ENCODE results near the gene GGPS1.
"Not testable (repeated sequence)": the region's sequence is repeated elsewhere in the genome, so short reads cannot be mapped to it uniquely, and the experiment has no call there.

Gene GGPS1

DNA sequence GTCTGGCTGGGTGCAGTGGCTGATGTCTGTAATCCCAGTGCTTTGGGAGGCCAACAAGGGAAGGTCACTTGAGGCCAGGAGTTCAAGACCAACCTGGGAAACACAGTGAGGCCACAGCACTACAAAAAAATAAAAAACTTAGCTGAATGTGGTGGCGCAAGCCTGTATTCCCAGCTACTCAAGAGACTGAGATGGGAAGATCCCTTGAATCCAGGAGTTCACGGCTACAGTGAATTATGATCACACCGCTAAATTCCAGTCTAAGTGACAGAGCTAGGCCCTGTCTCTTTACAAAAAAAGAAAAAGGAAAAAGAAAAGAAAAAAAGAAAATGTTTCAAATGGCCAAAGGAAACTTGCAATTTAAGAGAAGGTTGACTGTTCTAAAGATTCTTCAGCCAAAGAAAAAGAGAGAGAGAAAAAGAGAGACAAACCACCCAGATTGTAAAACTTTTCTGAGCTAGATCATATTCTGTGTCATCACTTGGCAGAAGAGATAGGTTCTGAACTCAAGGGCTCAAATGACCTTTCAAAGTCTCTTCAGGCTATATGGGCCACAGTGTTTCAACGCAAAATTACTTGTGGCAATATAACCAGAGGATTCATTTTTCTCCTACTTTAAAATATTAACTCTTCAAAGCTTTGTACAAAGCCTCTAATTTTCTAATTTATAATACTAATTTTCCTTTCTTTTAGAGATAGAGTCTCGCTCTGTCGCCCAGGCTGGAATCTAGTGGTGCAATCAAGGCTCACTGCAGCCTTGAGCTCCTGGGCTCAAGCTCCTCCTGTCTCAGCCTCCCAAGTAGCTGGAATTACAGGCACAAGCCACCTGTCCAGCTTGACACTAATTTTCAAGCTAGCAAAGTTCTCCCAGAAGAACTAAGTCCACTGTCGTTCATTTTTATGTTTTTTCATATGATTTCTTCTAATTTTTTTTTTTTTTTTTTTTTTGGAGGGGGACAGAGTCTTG is 20.9 kb upstream of the GGPS1 start:
- DNase-seq: no peak

DNA sequence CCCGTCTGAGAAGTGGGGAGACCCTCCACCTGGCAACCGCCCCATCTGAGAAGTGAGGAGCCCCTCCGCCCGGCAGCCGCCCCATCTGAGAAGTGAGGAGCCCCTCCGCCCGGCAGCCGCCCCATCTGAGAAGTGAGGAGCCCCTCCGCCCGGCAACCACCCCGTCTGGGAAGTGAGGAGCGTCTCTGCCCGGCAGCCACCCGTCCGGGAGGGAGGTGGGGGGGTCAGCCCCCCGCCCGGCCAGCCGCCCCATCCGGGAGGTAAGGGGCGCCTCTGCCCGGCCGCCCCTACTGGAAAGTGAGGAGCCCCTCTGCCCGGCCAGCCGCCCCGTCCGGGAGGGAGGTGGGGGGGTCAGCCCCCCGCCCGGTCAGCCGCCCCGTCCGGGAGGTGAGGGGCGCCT is 19.2 kb upstream of the GGPS1 start:
- DNase-seq: not testable (repeated sequence)

DNA sequence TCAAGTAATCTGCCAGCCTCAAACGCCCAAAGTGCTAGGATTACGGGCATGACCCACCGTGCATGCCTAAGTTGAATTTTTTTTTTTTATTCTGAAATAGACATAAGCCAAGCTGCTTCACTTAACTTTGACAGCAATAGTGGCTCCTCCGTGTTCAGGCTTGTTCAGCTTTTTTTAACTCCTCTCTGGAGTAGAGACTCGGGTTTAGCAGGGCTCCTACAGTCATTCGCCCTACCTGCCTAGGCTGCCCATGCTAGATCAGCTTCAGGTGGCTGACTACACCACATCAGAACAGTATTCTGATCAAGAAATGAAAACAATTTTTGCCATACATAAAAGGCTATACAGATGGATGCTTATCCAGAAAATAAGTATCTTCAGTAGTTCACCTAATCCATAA is 15.1 kb upstream of the GGPS1 start:
- no peak for DNase-seq

DNA sequence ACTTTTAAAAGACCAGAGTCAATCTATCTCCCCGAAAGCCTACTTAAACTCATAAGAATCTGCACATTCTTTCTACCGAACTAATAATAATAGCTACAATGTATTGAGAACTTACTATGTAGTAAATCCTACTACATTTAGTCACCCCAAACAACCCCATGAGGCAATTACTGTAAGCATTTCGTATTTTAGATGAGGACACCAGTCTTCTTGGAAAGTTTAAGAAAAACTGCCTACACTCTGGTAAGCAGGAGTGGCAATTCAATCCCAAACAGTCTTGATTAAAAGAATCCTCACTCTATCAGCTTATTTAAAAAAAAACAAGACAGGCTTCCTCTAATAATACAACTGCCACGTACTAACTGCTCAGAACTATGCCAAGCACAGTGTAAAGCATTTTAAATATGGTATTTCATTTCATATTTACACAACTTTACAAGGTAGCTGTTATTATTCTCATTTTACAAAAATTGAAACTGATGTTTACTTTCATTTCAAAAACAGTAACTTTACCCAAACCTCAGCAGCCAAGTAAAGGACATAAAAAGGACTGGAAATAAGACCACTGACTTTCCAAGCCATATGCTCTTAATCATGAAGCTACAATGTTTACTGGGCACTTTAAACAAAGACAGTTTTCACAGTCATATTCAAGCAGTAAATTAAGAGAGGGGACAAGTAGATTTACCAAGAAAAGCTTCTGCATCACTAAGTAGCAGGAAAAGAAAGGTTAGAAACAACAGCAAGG is 14.3 kb upstream of the GGPS1 start:
- no peak for DNase-seq

DNA sequence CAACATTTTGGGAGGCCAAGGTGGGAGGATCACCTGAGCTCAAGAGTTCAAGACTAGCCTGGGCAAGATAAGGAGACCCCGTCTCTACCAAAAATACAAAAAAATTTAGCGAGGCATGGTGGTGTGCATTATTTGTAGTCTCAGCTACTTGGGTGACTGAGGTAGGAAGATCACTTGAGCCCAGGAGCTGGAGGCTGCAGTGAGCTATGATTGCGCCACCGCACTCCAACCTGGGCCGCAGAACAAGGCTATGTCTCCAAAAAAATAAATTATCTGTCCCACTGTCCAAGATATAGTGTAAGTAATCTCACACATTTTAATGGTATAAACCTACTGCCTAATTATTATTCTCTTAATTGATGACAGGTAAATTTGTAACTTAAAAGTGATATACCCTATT is 13.2 kb upstream of the GGPS1 start:
- no peak for DNase-seq

DNA sequence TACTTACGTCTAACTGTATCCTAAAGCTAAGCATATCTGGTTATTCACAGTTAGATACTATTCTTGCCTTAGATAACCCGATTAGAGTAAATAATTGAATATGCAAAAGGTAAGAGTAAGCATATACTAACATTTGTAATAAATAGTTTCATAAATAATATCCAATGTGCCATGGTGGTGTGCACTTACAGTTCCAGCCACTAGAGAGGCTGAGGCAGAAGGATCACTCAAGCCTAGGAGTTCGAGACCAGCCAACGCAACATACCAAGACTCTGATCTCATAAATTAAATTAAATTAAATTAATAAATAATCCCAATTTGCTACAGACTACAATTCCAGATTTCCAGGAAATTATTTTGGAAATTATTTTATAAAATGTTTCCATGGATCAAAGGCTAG is 12.6 kb upstream of the GGPS1 start:
- DNase-seq: no peak

DNA sequence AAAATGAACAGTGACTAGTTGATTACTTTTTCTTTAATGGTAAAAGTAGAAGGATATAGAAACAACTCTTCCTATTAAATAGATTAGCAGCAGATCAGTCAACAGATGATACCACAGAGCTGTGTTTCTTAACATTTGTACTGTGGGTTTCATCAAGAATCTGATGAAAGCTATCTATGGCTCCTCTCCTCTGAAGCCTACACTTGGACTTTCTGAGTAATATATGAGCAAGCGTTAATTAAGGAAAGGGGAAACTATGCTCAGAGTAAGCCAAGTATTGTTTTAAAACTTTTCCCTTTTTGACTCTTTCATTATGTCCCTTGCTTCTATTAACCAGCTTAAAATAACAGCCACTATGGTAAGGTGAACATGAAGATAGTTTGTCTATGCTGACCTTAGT is 11.2 kb upstream of the GGPS1 start:
- DNase-seq: no peak

DNA sequence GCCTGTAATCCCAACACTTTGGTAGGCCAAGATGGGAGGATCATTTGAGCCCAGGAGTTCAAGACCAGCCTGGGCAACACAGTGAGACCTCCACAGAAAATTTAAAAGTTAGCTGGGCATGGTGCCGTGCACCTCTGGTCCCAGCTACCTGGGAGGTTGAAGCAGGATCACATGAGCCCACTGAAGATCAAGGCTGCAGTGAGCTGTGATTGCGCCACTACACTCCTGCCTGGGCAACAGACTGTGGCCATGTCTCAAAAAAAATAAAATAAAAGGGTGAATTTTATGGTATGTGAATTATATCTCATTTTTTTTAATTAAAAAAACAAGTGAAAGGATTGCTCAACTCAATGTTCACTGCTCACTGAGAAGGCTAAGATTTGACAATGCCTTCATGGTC is 9.1 kb upstream of the GGPS1 start:
- no peak for DNase-seq

DNA sequence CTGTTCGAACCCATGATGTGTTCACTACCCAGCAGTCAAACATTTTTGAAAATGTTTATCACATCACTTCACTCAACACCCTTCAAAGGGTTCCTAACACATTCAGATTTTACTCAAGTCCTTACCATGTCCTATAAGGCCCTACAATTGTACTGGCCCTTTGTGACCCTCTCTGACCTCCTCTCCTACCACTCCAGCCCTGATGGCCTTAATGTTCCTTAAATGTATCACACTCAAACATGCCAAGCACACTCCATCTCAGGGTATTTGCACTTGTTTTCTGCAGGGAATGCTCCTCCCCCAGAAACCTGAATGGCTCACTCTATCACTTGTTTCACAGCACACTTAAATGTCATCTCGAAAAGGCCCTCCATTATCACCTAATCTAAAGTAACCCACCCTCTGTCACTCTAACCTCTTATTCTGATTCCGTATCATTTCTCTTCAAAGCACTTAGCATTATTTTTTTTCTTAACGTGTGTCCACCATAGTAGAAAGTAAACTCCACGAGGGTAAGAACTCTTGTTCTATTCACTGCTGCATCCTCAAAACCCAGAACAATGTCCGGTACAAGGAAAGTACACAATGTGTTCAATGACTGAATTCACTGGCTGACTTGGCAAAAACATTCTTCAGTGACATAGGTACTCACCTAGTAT is 7.7 kb upstream of the GGPS1 start:
- no peak for DNase-seq

DNA sequence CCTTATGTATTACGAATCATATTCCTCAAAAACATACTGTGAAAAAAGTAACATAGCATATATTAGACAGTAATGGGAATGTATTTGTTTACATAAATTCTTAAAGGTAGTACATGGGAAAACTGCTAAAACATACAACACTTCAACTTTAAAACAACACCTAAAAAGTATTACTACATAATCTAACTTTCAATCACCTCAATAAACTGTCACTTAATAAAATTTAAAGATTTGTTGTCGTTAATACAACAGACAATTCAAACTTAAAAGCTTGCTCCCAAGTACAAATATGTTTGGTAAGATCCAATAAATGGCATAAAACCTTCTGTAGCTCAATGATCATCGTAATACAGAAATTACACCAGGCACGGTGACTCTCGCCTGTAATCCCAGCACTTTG is 4.1 kb upstream of the GGPS1 start:
- no peak for DNase-seq

DNA sequence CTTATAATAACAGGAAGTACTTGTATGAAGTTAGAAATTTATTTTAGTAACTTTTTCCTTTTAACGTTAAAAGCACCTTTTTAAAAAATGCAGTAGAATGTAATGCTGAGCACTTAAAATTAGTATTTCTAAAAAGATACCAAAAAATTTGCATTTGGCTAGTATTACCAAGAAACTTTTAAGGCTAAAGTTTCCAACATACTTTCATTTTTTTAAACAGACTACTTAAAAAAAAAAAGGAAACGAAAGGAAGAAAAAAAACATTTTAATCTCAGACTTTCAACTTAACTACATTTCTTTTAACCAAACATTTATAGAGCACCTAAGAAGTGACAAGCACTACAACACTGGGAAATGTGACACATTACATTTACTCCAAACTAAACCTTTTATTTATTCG is 3.2 kb upstream of the GGPS1 start:
- DNase-seq: no peak

DNA sequence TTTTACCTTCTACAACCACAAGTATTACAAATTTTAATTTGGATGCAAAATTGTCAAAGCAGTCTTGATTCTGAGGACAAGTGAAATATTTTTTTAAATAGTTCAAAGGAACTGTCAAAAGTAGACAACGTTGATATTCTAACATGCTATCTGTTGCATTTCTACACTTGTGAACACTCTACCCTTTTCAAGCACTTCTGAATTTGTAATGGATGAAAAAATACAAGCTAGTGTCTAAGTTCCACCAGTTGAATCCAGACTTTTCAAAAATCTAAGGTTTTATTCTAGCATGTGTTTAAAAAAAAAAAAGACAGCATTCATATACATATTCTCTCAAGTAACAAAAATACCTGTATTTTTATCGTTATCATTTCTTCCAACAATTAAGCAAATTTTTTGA is 2.5 kb upstream of the GGPS1 start:
- no peak for DNase-seq

DNA sequence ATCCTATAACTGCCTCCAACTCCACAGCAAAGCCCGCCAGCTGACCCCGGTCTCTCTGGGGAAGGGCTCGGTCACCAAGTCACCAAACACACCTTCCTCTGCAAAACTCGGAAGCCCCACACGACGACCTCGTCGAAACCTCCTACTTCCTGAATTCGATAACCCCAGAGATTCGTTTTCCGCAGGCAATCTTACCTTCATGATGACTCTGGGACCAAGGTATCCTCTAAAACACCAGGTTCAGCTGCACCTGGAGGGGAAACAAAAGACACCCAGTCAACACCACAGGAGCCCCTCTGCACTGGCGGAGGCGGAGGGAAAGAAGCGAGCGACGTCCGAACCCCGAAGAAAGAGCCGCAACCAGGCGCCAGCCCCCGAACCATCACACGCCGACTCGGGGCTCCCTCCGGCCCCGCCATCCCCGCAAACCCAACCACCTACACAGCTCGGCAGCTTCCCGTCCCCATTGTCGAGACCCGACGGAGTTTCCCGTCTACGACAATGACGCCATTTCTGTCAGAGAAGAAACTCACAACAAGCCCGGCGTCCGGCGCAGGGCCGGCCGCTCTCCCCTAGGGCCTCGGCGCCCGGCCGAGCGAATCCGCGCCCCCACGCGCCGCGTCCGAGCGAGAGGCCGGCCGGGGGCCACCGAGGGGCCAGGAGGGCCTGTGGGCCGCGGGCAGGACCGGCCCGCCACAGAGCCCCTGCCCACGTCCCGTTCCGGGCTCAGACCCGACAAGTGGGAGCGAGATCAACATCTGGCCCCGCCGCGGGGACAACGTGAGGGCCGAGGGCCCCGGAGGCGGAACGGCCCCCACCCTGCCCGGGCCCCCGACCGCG is 1.4 kb upstream of the GGPS1 start:
- DNase-seq: peak; percentile 70

DNA sequence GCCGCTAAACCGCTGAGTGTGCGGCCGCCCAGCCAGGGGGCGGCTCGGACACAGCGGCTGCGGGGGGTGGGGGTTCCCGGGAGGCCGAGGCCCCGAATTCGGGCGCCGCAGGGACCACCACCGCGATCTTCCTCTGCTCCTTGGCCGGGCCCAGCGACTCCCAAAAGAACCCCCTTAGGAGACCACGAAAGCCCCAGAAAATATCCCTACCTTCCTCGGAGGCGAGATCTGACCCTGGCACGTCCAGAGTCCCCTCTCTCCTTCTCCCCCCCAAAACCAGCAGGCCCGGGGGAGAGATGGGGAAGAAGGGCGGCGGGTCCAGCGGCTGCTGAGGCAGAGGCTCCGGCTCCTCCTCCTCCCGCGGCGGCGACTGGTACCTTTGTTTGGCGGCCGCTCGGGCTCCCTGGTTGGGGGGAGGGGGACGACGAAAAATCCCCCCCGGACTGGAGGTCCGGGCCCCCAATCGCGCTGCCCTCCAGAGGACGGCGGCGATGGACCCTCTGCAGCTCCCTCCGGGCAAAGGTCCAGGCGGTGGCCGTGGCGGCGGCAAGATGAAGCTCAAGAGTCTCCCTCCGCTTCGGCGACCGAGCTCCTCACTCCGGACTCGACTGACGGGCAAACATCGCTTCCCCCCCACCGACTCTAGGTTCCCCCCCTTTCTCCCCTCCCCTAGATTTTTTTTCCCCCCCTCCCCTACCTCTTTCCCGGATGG is 655 bp upstream of the GGPS1 start, which contains the start of gene ARID4B:
ARID4B (minus strand) TSS at position 621 of the 712 bp plus-strand sequence. CDS start 1,260 bp downstream, outside the sequence.
- DNase-seq: no peak

DNA sequence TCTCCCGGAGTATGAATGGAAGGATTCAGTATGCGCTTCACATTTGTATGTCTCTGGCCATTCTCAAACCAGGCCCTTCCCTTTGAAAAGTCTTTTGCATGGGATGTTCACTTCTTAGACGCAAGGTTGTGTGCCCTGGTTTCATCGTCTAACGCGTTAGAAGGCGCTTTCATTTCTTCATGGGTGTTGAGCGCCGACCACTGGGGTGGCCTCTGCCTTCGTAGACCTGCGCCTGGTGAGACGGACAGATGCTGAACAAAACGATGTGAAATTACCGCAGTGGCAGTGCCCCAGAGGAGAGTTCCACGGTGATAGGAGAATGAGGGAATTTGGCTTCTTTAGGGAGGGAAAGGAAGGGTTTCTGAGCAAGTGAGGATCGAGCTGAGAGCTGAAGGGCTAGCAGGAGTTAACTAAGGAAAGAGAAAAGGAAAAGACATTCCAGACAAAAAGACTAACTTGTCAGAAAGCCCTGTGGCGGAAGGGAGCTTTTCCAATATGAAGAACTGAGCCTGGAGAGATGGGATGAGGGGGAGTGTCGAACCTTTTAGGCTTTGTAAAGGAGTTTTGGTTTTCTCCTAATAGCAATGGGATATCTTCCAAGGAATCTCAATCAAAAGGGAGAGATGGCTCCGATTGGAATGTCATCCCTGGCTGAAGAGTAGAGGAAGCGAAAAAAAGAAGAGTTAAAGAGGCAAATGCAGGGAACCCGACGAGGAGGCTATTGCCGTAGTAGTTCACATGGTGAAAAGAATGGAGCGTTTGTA is 951 bp downstream of the GGPS1 start:
- DNase-seq: peak; percentile 58

DNA sequence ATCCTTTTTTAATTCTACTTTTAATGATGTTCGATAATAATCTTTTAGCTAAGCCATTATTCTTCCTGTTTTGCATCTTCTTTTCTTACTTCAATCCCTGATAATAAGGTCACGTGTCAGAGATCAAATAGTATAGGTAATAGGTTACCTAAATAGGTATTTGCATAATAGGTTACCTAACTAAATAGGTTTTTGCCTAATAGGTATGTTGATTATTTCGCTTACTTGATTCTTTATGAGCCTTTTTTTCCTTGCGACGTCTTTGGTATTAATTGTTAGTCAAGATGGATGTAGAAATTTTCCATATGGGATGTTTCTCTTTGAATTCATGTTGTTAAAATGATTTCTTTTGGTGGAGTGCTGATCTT is 2.5 kb downstream of the GGPS1 start:
- no peak for DNase-seq

DNA sequence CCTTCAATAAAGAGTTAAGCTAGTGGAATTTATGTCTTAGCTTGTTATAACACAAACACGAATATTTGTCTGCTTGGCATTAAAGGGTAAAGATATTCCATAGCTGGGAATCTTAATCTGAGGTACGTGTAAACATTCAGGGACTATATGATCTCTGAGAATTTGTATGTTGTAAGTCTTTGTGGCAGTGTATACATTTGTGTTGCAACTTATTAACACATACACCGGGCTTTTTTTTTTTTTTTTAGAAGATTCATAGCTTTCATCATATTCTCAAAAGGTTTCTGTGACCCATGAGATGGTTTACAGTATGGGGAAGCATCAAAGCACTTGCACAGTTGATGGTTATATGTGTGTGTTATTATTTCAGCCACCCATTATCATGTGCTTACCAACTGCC is 3.0 kb downstream of the GGPS1 start:
- DNase-seq: no peak

DNA sequence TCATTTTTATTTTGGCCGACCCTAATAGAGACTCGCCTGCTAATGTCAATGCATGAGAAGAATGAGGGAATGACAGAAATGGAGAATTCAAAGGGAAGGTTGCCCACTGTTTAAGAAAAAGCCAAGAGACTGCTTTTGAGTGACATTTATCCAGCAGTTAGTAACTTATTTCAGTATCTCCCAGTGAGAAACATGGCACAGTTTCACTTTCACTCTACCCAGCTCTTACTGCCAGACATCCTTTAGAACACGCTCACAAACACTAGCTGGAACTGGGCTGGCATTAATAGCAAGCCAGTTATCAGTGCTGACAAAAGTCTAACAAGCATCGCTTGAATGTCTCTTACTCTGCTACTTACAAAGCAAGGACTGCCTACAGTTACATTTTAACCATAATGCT is 8.5 kb downstream of the GGPS1 start:
- no peak for DNase-seq

DNA sequence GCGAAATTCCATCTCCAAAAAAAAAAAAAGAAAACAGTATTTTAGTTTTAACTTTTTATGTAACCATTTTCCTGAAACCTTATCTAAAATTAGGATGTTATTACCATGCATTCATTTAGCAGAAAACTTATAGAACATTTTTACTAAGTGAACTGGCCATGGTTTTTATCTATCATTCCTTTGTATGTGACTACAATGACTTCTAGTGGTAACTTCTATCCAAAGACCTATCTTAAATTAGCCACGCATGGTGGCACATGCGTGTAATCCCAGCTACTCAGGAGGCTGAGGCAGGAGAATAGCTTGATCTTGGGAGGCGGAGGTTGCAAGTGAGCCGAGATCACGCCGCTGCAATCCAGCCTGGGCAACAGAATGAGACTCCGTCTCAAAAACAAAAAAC is 11.4 kb downstream of the GGPS1 start:
- DNase-seq: no peak

DNA sequence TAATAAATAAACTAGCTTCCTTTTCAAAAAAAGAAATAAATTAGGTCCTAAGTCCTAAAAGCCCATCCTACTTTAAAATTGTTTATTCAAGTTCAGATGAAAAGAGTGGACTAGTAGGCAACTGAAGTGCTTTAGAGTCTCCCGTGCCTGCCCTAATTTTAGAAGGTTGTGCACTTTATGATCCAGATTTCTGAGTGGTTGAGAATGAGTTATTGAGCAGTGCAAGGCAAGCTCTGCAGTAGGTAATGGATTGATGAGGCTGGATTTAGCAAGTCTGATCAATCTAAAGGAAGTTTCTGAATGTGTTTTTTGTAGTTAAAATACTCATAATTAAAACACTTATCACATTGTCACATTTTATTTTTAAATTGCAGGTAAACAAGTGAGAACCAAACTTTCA is 13.0 kb downstream of the GGPS1 start:
- no peak for DNase-seq

DNA sequence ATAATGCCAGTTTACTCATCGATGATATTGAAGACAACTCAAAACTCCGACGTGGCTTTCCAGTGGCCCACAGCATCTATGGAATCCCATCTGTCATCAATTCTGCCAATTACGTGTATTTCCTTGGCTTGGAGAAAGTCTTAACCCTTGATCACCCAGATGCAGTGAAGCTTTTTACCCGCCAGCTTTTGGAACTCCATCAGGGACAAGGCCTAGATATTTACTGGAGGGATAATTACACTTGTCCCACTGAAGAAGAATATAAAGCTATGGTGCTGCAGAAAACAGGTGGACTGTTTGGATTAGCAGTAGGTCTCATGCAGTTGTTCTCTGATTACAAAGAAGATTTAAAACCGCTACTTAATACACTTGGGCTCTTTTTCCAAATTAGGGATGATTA is 13.7 kb downstream of the GGPS1 start:
- no peak for DNase-seq

Measured in CD4-positive, alpha-beta T cell treated with Interleukin-15 for 1 hour (primary cell).